ENCODE measurements around the gene YPEL2. TPM values are rescaled to one million over a fixed set of nuclear protein-coding genes. Genes with fewer than 3 reads are reported as not detected.
A peak's percentile ranks its signal among the peaks of the same experiment; 100 is the strongest.

YPEL2 gene
- polyA plus RNA-seq, 1 of the 3 experiments (the other 2 are of a cell fraction), result 3.2 TPM

DNA sequence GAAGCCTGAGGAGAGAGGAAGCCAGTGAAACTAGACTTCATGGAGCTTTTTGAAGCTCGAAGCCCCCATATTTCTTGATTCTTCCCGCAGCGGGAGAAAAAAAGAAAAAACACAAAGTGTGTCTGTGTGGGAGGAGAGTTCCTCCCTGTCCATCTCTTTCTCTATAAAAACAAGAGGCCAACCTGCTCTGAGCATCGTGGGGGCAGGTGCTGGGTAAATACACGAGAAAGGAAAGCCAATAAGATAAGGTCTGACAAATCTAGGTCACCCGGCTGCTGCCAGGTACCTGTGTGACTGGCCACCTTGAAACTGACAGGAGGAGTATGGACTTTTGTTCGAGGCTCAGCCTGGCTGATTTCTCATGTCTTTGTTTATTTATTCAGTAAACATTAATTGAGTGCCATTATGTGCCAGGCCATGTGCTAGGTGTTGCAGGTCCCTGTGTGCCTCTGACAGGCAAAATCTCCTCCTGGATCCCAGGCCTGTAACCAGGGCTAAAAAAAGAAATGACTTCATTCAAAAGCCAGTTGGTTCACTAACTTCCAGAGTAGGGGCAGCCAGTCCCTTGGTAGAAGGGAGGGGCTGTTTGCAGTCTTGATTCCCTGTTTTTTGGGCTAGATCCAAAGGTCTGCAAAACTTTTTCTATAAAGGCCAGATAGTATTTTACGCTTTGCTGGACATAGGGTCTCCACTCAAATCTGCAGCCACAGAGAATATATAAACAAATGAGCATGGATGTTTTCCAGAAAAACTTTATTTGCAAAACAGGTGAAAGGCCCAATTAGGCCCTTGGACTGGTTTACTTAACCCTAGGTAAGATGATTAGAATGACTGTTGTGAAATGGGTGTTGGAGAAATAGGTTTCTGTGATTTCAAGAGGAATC is 35.6 kb downstream of the YPEL2 start (continued):
- TF ChIP-seq, protein P1, sequence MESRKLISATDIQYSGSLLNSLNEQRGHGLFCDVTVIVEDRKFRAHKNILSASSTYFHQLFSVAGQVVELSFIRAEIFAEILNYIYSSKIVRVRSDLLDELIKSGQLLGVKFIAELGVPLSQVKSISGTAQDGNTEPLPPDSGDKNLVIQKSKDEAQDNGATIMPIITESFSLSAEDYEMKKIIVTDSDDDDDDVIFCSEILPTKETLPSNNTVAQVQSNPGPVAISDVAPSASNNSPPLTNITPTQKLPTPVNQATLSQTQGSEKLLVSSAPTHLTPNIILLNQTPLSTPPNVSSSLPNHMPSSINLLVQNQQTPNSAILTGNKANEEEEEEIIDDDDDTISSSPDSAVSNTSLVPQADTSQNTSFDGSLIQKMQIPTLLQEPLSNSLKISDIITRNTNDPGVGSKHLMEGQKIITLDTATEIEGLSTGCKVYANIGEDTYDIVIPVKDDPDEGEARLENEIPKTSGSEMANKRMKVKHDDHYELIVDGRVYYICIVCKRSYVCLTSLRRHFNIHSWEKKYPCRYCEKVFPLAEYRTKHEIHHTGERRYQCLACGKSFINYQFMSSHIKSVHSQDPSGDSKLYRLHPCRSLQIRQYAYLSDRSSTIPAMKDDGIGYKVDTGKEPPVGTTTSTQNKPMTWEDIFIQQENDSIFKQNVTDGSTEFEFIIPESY (IDR thresholded peaks at IDR 0.05; ENCODE audit: borderline replicate concordance, low read depth), result no peak
- TF ChIP-seq NFIC (IDR thresholded peaks at IDR 0.05; ENCODE audit: borderline replicate concordance), result no peak
- TF ChIP-seq GABPA (IDR thresholded peaks at IDR 0.05; ENCODE audit: low read depth), result no peak
- no peak for TF ChIP-seq TEAD4 (IDR thresholded peaks at IDR 0.05; ENCODE audit: borderline replicate concordance, insufficient read depth)
- TF ChIP-seq EP300 (IDR thresholded peaks at IDR 0.05; ENCODE audit: borderline replicate concordance in 1 of 2, low read depth in 1 of 2, low read length in 1 of 2), result peak in 1 of 2 experiments; percentile 27; a peak in 1 of 4 replicates
- TF ChIP-seq NRF1 (IDR thresholded peaks at IDR 0.05; ENCODE audit: low read depth, low read length), result no peak
- no peak for TF ChIP-seq FOXM1 (IDR thresholded peaks at IDR 0.05; ENCODE audit: low read depth)

DNA sequence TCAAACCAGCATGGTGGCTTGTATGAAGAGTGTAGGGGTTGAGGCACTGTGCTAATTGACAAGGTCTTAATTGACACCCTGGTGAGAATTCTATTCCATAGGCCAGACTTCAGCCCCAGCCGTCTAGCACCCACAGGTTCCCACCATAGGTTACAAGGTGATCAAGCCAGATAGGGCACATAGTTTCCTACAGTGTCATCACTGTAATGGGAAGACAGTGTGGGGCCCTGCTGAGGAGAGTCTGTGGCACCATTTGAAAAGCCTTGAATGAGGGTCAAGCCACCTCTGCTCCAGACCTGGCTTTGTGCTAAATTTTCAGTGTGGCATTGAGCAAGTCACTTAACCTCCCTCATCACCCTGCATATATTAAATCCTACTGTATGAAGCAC is 36.2 kb downstream of the YPEL2 start:
- H4K20me1 ChIP-seq (ENCODE audit: insufficient read depth), result no peaks in the 10 kb centered on the region
- CTCF ChIA-PET, result no interaction called here
- no peak for DNase-seq

More for the DNA sequence above, 36.2 kb downstream of the YPEL2 start:
- Histone ChIP-seq H3K4me2 (peak overlapping the region; percentile 29; the same call in 1 of the 2 replicates), H3K27me3 (ENCODE audit: insufficient read depth) (no peaks in the 10 kb centered on the region), H3K4me1 (ENCODE audit: control insufficient read depth in 1 of 2, insufficient read depth in 2 of 2, low read depth in 1 of 2, low read length in 1 of 2) (peaks cover 49 to 59% of the 10 kb centered on the region in 2 experiments), H3F3A (replicated peaks; ENCODE audit: insufficient read depth) (peaks cover 16% of the 10 kb centered on the region), H2AFZ (ENCODE audit: low read depth) (no peak overlapping the region), H3K9me3 (no peaks in the 10 kb centered on the region), H3K79me2 (ENCODE audit: insufficient read depth) (peaks cover 17% of the 10 kb centered on the region; the same call in 1 of the 2 replicates), H3K4me3 (ENCODE audit: low read depth in 2 of 2, low read length in 1 of 2) (no peak overlapping the region), H3K9me2 (no peaks in the 10 kb centered on the region), H3K36me3 (replicated peaks in 1 of 2; ENCODE audit: control insufficient read depth in 1 of 2, insufficient read depth in 2 of 2, low read length in 1 of 2) (no peaks in the 10 kb centered on the region), H3K9ac (peak overlapping the region; percentile 2; the same call in 1 of the 2 replicates), H3K27ac (ENCODE audit: low read depth in 2 of 2, low read length in 1 of 2) (peak overlapping the region in 1 of 2 experiments; percentile 55; a peak in 1 of 4 replicates)
- TF ChIP-seq JUND (IDR thresholded peaks at IDR 0.05) (no peak), SIN3A (IDR thresholded peaks at IDR 0.05; ENCODE audit: borderline replicate concordance, low read depth, low read length) (no peak), EZH2phosphoT487 (IDR thresholded peaks at IDR 0.05; ENCODE audit: borderline replicate concordance, low read depth) (no peak), TCF12 (IDR thresholded peaks at IDR 0.05) (no peak), RXRA (IDR thresholded peaks at IDR 0.05; ENCODE audit: borderline replicate concordance, low read depth) (0 out of 2 replicates have a peak, but pooled peaks have one; percentile 13)
- TF ChIP-seq, protein P2, sequence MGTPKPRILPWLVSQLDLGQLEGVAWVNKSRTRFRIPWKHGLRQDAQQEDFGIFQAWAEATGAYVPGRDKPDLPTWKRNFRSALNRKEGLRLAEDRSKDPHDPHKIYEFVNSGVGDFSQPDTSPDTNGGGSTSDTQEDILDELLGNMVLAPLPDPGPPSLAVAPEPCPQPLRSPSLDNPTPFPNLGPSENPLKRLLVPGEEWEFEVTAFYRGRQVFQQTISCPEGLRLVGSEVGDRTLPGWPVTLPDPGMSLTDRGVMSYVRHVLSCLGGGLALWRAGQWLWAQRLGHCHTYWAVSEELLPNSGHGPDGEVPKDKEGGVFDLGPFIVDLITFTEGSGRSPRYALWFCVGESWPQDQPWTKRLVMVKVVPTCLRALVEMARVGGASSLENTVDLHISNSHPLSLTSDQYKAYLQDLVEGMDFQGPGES (IDR thresholded peaks at IDR 0.05; ENCODE audit: low read depth, low read length), result no peak
- POLR2A ChIA-PET, result no interaction called here
- 58% methylated on average over 1 of the region's 1 CpG for WGBS (ENCODE audit: low lambda C conversion rate)

Measured in SK-N-SH (cell line).